Mesothelial cell of epicardium (in vitro differentiated cells): Measurements from ENCODE around the gene ERO1A. TPM values are rescaled to one million over a fixed set of nuclear protein-coding genes. Genes with fewer than 3 reads are reported as not detected.

Experiments used
- DNase-seq, 2 experiments: peaks; one replicate each; pipeline ENCODE4 v3.0.0; 2021; ENCODE audit warnings: low spot score in 2 of 2; ENCODE audit not compliant: unreplicated experiment in 2 of 2
- H3K27ac Mint-ChIP-seq: 2 replicates; pipeline ENCODE4 v1.8.0; 2021; ENCODE audit warnings: mixed read lengths
- H3K27me3 Mint-ChIP-seq: 2 replicates; pipeline ENCODE4 v1.8.0; 2021; ENCODE audit warnings: low read depth, mixed read lengths
- H3K36me3 Mint-ChIP-seq: 2 replicates; pipeline ENCODE4 v1.8.0; 2021; ENCODE audit warnings: mixed read lengths
- H3K4me1 Mint-ChIP-seq: 2 replicates; pipeline ENCODE4 v1.8.0; 2021; ENCODE audit warnings: mixed read lengths
- H3K4me3 Mint-ChIP-seq: 2 replicates; pipeline ENCODE4 v1.8.0; 2021; ENCODE audit warnings: mild to moderate bottlenecking, moderate library complexity, mixed read lengths
- H3K9me3 Mint-ChIP-seq: 2 replicates; pipeline ENCODE4 v1.8.0; 2021; ENCODE audit warnings: mixed read lengths
- total RNA-seq: library from RNA; stranded (reverse); gene quantifications from 3 replicates; pipeline ENCODE4 v1.2.1, GENCODE V29; 2021
- TF ChIP-seq, protein P1 (sequence below): fragments of 200-600 bp; sonication (generic); IDR thresholded peaks from one replicate; pipeline ENCODE4 v1.5.0; 2021; ENCODE audit warnings: antibody characterized with exemption; ENCODE audit not compliant: unreplicated experiment

Gene ERO1A
- total RNA-seq, 1 donor from 2014 or later: 42.7 TPM

- H3K9me3 Mint-ChIP-seq: no peaks in the 10 kb centered on the region
Observed at GRCh38 chr14:52724360-52724644, 28.9 kb upstream of the ERO1A start.

DNA sequence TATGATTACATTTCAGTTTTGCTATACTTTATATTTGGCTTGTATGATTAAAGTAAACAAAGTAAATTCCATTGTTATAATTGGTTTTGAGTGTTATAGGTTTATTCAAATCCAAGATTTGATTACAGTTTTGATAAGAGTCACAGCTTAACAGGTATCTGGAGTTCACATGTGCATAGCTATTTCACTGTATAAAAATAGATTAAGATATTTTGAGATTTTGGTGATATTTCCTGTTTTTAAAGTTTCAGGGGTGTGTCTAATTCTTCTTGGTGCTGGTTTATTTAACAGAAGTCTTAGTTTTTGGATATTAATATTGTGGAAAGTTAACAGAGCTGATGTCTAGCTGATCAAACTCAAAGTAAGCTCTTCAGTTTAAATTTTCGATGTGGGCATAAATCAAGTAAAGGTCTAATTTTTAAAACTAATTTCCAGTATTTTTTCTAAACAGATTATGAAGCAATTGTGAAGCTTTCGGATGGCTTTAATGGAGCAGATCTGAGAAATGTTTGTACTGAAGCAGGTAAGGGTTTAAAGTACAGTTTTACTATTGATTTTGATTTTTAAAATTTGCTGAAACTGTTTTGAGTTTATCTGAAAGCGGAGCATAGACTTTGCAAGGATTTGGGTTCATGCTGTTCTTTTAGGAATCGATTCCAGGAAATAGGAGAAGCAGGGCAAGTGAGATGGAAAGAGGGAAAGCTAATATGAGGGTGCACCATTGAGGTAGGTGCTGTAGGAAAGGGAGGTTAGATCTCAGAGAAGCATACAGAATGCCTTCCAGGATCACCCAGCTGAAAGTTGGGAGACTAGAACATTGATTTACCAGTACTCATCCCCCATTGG lies 28.4 kb upstream of the ERO1A start:
- no peak for DNase-seq
- no peaks in the 10 kb centered on the region for H3K27me3 Mint-ChIP-seq
- peaks cover 40% of the 10 kb centered on the region for H3K36me3 Mint-ChIP-seq
- H3K4me1 Mint-ChIP-seq: no peaks in the 10 kb centered on the region
- H3K27ac Mint-ChIP-seq: no peak overlapping the region
- TF ChIP-seq, protein P1, sequence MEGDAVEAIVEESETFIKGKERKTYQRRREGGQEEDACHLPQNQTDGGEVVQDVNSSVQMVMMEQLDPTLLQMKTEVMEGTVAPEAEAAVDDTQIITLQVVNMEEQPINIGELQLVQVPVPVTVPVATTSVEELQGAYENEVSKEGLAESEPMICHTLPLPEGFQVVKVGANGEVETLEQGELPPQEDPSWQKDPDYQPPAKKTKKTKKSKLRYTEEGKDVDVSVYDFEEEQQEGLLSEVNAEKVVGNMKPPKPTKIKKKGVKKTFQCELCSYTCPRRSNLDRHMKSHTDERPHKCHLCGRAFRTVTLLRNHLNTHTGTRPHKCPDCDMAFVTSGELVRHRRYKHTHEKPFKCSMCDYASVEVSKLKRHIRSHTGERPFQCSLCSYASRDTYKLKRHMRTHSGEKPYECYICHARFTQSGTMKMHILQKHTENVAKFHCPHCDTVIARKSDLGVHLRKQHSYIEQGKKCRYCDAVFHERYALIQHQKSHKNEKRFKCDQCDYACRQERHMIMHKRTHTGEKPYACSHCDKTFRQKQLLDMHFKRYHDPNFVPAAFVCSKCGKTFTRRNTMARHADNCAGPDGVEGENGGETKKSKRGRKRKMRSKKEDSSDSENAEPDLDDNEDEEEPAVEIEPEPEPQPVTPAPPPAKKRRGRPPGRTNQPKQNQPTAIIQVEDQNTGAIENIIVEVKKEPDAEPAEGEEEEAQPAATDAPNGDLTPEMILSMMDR: no peak
- no peaks in the 10 kb centered on the region for H3K9me3 Mint-ChIP-seq
- no peak overlapping the region for H3K4me3 Mint-ChIP-seq

More at GRCh38 chr14:52724360-52724644, 28.9 kb upstream of the ERO1A start:
- H3K27me3 Mint-ChIP-seq: no peaks in the 10 kb centered on the region
- H3K4me1 Mint-ChIP-seq: no peaks in the 10 kb centered on the region
- TF ChIP-seq, protein P1: no peak
- no peak overlapping the region for H3K27ac Mint-ChIP-seq
- no peak overlapping the region for H3K4me3 Mint-ChIP-seq
- H3K36me3 Mint-ChIP-seq: peaks cover 36% of the 10 kb centered on the region
- DNase-seq: no peak

GRCh38 chr14:52716155-52716554 lies 20.8 kb upstream of the ERO1A start:
- H3K36me3 Mint-ChIP-seq: peaks cover 40% of the 10 kb centered on the region
- no peak overlapping the region for H3K27ac Mint-ChIP-seq
- TF ChIP-seq, protein P1: no peak
- no peak for DNase-seq
- no peak overlapping the region for H3K4me3 Mint-ChIP-seq
- H3K9me3 Mint-ChIP-seq: peaks cover 4% of the 10 kb centered on the region
- no peaks in the 10 kb centered on the region for H3K27me3 Mint-ChIP-seq
- no peaks in the 10 kb centered on the region for H3K4me1 Mint-ChIP-seq

- TF ChIP-seq, protein P1: no peak
- no peaks in the 10 kb centered on the region for H3K27me3 Mint-ChIP-seq
- H3K9me3 Mint-ChIP-seq: peaks cover 5% of the 10 kb centered on the region
- H3K4me1 Mint-ChIP-seq: peaks cover 17% of the 10 kb centered on the region
- no peak overlapping the region for H3K4me3 Mint-ChIP-seq
- H3K27ac Mint-ChIP-seq: no peak overlapping the region
- DNase-seq: no peak
- peaks cover 34% of the 10 kb centered on the region for H3K36me3 Mint-ChIP-seq
Observed at GRCh38 chr14:52711666-52712065, 16.3 kb upstream of the ERO1A start.

DNA sequence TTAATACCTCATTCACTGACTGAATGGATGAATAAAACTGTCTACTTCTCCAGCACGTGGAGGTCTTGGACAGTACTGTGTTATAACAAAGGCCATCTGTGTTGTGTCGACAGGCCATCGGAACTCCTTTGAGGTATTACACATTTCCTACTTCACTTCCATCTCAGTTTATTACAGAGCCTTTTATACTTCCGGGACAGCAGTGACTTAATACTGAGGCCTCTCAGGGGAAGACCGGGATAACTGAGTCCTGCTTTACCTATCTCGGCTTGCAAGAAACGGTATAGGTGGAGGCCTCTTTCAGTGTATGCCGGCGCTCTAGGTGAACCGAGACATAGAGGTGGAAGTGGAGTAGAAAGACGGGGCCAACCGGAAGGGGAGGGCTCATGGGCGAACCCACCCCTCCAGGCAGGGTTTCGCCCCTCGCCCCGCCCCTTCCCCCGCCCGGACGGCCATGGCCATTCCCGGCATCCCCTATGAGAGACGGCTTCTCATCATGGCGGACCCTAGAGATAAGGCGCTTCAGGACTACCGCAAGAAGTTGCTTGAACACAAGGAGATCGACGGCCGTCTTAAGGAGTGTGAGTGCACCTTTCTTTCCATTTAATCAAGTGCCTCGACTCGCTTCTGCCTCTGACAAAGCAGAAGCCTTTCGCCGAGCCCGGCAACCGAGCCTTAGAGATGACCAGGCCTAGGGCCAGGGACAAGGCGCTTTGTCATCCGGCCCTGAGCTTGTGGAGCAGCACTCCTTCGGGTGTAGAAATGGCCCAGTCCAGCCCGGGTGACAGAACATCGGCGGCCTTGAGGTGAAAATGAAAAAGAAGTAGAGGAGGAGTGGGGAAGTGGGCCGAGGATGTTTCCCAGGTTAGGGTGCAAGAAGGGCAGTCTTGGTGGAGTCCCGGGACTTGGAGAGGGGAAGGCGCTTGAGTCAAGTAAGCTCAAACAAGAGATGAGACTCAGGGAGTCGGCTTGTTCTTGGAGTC lies 11.7 kb upstream of the ERO1A start, which contains the start of gene PSMC6:
Gene PSMC6 (plus strand): TSS at position 477 of the 983 bp plus-strand sequence. CDS start 20 bp downstream, at position 497.
- Mint-ChIP-seq H3K4me1 (peaks cover 21% of the 10 kb centered on the region), H3K27ac (peak within 1 kb of the TSS; percentile 99), H3K27me3 (no peaks in the 10 kb centered on the region), H3K9me3 (peaks cover 4% of the 10 kb centered on the region), H3K36me3 (peaks cover 13% of the 10 kb centered on the region), H3K4me3 (peak within 1 kb of the TSS; percentile 100)
- TF ChIP-seq, protein P1: no peak
- peak; percentile 85 to 87 for DNase-seq
